ENCODE measurements around the gene PTPRD. TPM values are rescaled to one million over a fixed set of nuclear protein-coding genes. Genes with fewer than 3 reads are reported as not detected.

Gene PTPRD
- total RNA-seq, 1 donor from 2014 or later: 109 TPM

DNA sequence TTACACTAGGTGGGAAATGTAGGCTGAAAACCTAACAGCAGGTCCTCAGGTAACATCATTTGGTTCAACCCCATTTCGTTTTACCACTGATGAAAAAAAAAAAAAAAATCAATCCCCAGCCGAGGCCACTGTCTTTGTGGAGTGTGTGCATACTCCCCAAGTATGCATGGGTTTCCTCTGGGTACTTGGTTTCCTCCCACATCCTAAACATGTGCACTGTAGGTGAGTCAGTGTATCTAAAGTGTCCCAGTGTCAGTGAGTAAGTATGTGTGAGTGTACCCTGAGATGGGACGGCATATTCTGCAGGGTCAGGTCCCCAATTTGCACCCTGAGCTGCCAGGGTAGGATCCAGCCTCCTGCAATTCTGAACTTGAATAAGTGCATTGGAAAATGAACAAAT, 1846.7 kb downstream of the PTPRD start:
- H3K27ac Mint-ChIP-seq: no peak overlapping the region

DNA sequence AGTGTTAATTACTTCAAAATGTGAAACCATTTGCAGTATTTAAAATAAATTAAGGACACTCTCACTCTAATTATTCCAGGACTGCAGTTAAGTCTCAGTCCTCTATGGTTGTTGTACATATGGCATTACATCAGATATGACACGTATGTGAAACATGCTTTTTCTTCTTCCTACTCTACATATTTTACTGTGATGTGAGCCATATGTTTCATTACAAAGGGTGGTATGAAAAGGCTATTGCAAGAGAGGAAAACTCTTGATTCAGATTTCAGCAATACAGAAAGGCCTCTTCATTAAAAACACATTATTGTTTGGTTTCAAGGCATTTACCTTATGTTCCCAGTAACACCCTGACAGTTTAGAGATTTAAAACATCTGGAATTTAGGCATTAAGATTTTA, 1848.8 kb downstream of the PTPRD start:
- DNase-seq (ENCODE audit: low spot score in 2 of 2, unreplicated experiment in 2 of 2): no peak
- TF ChIP-seq, protein P1, sequence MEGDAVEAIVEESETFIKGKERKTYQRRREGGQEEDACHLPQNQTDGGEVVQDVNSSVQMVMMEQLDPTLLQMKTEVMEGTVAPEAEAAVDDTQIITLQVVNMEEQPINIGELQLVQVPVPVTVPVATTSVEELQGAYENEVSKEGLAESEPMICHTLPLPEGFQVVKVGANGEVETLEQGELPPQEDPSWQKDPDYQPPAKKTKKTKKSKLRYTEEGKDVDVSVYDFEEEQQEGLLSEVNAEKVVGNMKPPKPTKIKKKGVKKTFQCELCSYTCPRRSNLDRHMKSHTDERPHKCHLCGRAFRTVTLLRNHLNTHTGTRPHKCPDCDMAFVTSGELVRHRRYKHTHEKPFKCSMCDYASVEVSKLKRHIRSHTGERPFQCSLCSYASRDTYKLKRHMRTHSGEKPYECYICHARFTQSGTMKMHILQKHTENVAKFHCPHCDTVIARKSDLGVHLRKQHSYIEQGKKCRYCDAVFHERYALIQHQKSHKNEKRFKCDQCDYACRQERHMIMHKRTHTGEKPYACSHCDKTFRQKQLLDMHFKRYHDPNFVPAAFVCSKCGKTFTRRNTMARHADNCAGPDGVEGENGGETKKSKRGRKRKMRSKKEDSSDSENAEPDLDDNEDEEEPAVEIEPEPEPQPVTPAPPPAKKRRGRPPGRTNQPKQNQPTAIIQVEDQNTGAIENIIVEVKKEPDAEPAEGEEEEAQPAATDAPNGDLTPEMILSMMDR (IDR thresholded peaks at IDR 0.05; ENCODE audit: unreplicated experiment): no peak
- H3K9me3 Mint-ChIP-seq: peaks cover 3% of the 10 kb centered on the region
- peaks cover 40% of the 10 kb centered on the region for H3K4me1 Mint-ChIP-seq
- no peaks in the 10 kb centered on the region for H3K36me3 Mint-ChIP-seq
- H3K27me3 Mint-ChIP-seq (ENCODE audit: low read depth): no peaks in the 10 kb centered on the region
- peak overlapping the region; percentile 21 for H3K27ac Mint-ChIP-seq
- no peak overlapping the region for H3K4me3 Mint-ChIP-seq

More for the DNA sequence above, 1846.7 kb downstream of the PTPRD start:
- H3K4me1 Mint-ChIP-seq: peaks cover 26% of the 10 kb centered on the region
- H3K27me3 Mint-ChIP-seq (ENCODE audit: low read depth): no peaks in the 10 kb centered on the region
- H3K36me3 Mint-ChIP-seq: no peaks in the 10 kb centered on the region
- DNase-seq (ENCODE audit: low spot score in 2 of 2, unreplicated experiment in 2 of 2): no peak
- no peak overlapping the region for H3K4me3 Mint-ChIP-seq
- TF ChIP-seq, protein P1 (IDR thresholded peaks at IDR 0.05; ENCODE audit: unreplicated experiment): no peak
- peaks cover 3% of the 10 kb centered on the region for H3K9me3 Mint-ChIP-seq

DNA sequence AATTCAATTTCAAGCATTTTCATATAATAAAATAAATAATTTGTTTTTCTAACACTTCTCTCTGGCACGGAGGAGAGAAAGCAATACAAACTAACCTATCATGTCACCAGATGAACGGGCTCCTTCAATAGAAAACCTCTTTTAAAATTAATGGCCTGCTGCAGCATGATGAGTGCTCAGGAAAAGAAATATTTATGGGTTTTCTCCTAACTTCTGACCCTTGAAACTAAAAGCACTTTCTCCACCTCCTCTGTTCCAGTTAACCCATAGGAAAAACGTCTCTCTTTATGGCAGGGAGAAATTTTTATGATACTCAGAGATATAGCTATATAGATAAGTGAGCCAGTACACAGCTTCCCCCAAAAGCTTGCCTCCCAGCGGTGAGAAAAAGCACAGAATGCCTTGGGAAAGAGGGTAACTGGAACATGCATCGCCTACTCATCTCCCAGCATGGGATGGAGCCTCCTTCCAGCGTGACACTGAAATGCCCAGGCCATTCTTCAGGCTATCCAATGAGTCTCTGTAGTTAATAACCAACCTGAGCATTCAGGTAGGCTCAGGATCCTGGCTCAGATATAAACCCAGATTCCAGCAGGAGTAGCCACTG, 1850.2 kb downstream of the PTPRD start:
- peak overlapping the region; percentile 40 for H3K27ac Mint-ChIP-seq
- TF ChIP-seq, protein P1 (IDR thresholded peaks at IDR 0.05; ENCODE audit: unreplicated experiment): no peak
- H3K36me3 Mint-ChIP-seq: no peaks in the 10 kb centered on the region
- H3K27me3 Mint-ChIP-seq (ENCODE audit: low read depth): no peaks in the 10 kb centered on the region
- no peak overlapping the region for H3K4me3 Mint-ChIP-seq
- no peak for DNase-seq (ENCODE audit: low spot score in 2 of 2, unreplicated experiment in 2 of 2)
- H3K4me1 Mint-ChIP-seq: peaks cover 46% of the 10 kb centered on the region
- H3K9me3 Mint-ChIP-seq: peaks cover 3% of the 10 kb centered on the region

DNA sequence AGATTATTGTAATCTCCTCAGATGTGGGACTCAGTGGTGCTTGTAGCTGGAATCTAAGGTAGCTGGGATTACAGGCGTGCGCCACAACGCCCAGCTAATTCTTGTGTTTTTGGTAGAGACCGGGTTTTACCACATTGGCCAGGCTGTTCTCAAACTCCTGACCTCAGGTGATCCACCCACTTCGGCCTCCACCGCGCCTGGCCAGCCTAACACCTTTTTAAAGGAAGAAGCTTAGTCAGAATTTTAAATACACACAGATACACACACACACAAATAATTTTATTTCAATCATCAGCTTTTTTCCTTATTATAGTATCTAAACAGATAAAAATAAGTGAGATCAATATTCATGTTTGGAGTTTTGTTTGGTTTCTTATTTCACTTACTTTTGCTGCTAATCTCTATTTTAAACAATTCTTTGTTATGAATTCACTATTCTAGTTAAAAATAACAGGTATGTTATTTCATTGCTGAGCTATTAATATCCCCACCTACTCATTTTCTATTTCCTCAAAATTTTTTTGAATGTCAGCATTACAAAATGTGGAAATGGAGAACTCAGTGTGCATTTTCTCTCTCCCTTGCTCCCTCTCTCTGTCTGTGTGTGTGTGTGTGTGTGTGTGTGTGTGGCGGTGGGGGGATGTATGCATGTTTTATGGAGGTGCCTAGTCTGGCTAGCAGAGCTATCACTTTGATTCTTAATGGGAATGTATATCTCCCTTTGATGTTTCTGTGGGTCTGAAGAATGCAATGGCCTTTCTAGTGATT, 1852.6 kb downstream of the PTPRD start:
- H3K4me1 Mint-ChIP-seq: peaks cover 46% of the 10 kb centered on the region
- no peaks in the 10 kb centered on the region for H3K36me3 Mint-ChIP-seq
- H3K4me3 Mint-ChIP-seq: no peak overlapping the region
- peak in 1 of 2 experiments; percentile 48 for DNase-seq (ENCODE audit: low spot score in 2 of 2, unreplicated experiment in 2 of 2)
- TF ChIP-seq, protein P1 (IDR thresholded peaks at IDR 0.05; ENCODE audit: unreplicated experiment): no peak
- no peaks in the 10 kb centered on the region for H3K9me3 Mint-ChIP-seq
- H3K27me3 Mint-ChIP-seq (ENCODE audit: low read depth): no peaks in the 10 kb centered on the region
- H3K27ac Mint-ChIP-seq: peak overlapping the region; percentile 68

DNA sequence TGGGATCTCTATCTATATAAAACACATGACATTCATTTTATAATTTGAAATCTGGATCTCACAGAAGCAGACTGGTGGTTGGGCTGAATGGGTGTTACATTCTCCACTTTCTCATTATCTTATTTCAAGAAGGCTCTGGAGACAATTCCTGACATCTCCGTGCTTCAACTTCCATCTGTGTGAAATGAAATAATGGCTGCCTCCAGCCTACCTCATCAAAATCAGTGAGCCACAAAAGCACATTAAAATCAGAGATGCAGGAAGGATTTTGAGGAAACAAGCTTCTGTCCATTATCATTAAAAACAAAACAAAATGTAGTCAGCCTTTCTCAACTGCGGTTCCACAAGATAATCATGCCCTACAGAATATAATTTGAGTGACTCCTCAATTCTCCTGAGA, 1854.9 kb downstream of the PTPRD start:
- Mint-ChIP-seq H3K36me3 (peaks cover 3% of the 10 kb centered on the region), H3K4me1 (peaks cover 38% of the 10 kb centered on the region), H3K4me3 (no peak overlapping the region), H3K9me3 (peaks cover 3% of the 10 kb centered on the region), H3K27me3 (ENCODE audit: low read depth) (no peaks in the 10 kb centered on the region), H3K27ac (no peak overlapping the region)
- TF ChIP-seq, protein P1 (IDR thresholded peaks at IDR 0.05; ENCODE audit: unreplicated experiment): no peak
- DNase-seq (ENCODE audit: low spot score in 2 of 2, unreplicated experiment in 2 of 2): no peak

Data from mesothelial cell of epicardium (in vitro differentiated cells).